Measurements from ENCODE around the gene B3GAT1. TPM values are rescaled to one million over a fixed set of nuclear protein-coding genes. Genes with fewer than 3 reads are reported as not detected.

B3GAT1 gene
- polyA plus RNA-seq, 3 donors, result not detected

DNA sequence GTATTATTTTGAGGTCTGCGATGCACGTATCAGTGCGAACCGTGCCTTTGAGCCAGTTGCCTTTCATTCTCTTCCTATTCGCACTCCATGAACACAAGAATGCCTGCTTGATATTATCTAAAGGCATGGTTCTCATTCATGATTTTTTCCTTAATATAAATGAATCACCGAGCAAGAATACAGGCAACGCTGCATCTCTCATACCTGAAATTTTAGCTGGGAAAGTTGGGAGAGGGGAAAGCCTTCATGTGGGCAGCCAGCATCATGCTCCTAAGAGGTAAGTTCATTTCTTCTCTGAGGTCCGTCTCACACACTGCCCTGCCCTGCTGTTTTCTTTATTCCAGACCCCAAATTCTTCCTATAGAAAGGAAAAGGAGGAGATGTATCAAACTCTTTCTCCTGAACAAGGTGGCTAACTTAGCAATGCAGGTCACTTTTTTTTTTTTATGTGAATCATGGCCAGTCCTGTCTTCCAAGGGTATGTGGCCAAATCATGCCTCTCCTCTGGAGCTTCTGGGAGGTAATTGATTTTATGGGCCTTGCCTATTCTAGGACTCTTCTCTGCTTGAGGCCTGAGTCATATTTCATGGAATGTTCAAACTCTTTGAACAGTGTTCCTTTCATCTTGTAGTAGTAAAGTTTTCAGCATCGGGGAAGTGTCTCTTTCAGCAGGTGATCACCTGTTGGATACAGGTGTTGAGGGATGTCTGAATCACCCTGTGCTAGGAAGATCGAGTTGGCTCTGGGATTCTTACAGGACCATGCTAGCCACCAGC is 77.1 kb downstream of the B3GAT1 start:
- Mint-ChIP-seq H3K27ac (no peak overlapping the region), H3K9me3 (peaks cover 0 to 8% (median 3%) of the 10 kb centered on the region in 7 donors), H3K4me3 (no peak overlapping the region), H3K4me1 (peaks cover 12% of the 10 kb centered on the region), H3K36me3 (peaks cover 0 to 3% of the 10 kb centered on the region in 2 donors), H3K27me3 (ENCODE audit: low read depth in 3 of 3) (peaks cover 41 to 47% (median 43%) of the 10 kb centered on the region in 3 donors)
- no peaks in the 10 kb centered on the region for H3K36me3 ChIP-seq (replicated peaks in 1 of 2; ENCODE audit: control insufficient read depth in 1 of 2, insufficient read depth in 2 of 2, low read length in 2 of 2)
- WGBS (ENCODE audit: insufficient coverage), result 95% methylated on average over 6 of the region's 10 CpGs
- H3K4me1 ChIP-seq (ENCODE audit: control insufficient read depth in 1 of 2, insufficient read depth in 2 of 2, low read length in 2 of 2), result peaks cover 6 to 10% of the 10 kb centered on the region in 2 donors
- TF ChIP-seq, protein P1, sequence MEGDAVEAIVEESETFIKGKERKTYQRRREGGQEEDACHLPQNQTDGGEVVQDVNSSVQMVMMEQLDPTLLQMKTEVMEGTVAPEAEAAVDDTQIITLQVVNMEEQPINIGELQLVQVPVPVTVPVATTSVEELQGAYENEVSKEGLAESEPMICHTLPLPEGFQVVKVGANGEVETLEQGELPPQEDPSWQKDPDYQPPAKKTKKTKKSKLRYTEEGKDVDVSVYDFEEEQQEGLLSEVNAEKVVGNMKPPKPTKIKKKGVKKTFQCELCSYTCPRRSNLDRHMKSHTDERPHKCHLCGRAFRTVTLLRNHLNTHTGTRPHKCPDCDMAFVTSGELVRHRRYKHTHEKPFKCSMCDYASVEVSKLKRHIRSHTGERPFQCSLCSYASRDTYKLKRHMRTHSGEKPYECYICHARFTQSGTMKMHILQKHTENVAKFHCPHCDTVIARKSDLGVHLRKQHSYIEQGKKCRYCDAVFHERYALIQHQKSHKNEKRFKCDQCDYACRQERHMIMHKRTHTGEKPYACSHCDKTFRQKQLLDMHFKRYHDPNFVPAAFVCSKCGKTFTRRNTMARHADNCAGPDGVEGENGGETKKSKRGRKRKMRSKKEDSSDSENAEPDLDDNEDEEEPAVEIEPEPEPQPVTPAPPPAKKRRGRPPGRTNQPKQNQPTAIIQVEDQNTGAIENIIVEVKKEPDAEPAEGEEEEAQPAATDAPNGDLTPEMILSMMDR (IDR thresholded peaks at IDR 0.05), result no peak
- no peak overlapping the region for H3K4me3 ChIP-seq (replicated peaks in 1 of 3; ENCODE audit: low read depth in 2 of 3, low read length in 3 of 3)
- H3K4me2 ChIP-seq (replicated peaks; ENCODE audit: extremely low read depth, low read length, poor library complexity, severe bottlenecking), result no peak overlapping the region
- no peak overlapping the region for H3K27ac ChIP-seq (ENCODE audit: low read depth in 1 of 2, low read length in 2 of 2)
- DNase-seq, result no peak
- peaks cover 28 to 50% of the 10 kb centered on the region in 2 donors for H3K27me3 ChIP-seq (ENCODE audit: control insufficient read depth in 2 of 2, insufficient read depth in 2 of 2, low read length in 2 of 2)
- H3K9me3 ChIP-seq (replicated peaks in 1 of 2; ENCODE audit: control insufficient read depth in 1 of 2, insufficient read depth in 1 of 2, low read length in 2 of 2), result peaks cover 0 to 10% of the 10 kb centered on the region in 2 donors
- H3K79me2 ChIP-seq (ENCODE audit: insufficient read depth, low read length), result no peaks in the 10 kb centered on the region
- H2AFZ ChIP-seq (ENCODE audit: insufficient read depth, low read depth, low read length, poor library complexity, severe bottlenecking), result no peak overlapping the region
- no peaks in the 10 kb centered on the region for H4K20me1 ChIP-seq (ENCODE audit: insufficient read depth, low read length)
- no peak overlapping the region for H3K9ac ChIP-seq (ENCODE audit: insufficient read depth, low read length, poor library complexity, severe bottlenecking)
- intact Hi-C loops (cut with micrococcal nuclease), result no loop called here

DNA sequence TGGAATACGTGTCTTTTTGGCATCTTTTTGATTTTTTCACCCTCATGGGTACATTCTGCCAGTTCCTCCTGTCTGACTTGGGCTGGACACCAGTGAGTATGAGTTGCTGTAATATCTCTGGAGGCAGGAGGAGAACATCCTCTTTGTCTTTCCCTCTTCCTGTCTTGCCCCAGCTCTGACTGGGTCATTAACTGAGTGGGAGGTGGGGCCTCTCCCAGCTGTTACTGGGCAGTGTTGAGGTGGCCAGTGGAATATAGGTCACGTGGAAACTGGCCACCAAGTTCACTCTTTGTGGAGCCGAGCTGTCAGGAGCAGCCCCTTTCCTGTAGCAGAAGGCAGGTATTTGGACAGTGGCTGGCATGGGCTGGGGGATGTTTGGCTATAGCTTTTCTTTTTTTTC is 78.1 kb downstream of the B3GAT1 start:
- H3K4me3 ChIP-seq (replicated peaks in 1 of 3; ENCODE audit: low read depth in 2 of 3, low read length in 3 of 3), result no peak overlapping the region
- H3K27me3 ChIP-seq (ENCODE audit: control insufficient read depth in 2 of 2, insufficient read depth in 2 of 2, low read length in 2 of 2), result peaks cover 28 to 52% of the 10 kb centered on the region in 2 donors
- H4K20me1 ChIP-seq (ENCODE audit: insufficient read depth, low read length), result no peaks in the 10 kb centered on the region
- no peak overlapping the region for H3K4me2 ChIP-seq (replicated peaks; ENCODE audit: extremely low read depth, low read length, poor library complexity, severe bottlenecking)
- no peaks in the 10 kb centered on the region for H3K36me3 ChIP-seq (replicated peaks in 1 of 2; ENCODE audit: control insufficient read depth in 1 of 2, insufficient read depth in 2 of 2, low read length in 2 of 2)
- H3K27ac ChIP-seq (ENCODE audit: low read depth in 1 of 2, low read length in 2 of 2), result no peak overlapping the region
- TF ChIP-seq, protein P1 (IDR thresholded peaks at IDR 0.05), result no peak
- H3K9ac ChIP-seq (ENCODE audit: insufficient read depth, low read length, poor library complexity, severe bottlenecking), result no peak overlapping the region
- WGBS (ENCODE audit: insufficient coverage), result 100% methylated on average over 1 of the region's 3 CpGs
- intact Hi-C loops (cut with micrococcal nuclease), result no loop called here
- no peak overlapping the region for H3K27ac Mint-ChIP-seq
- H3K79me2 ChIP-seq (ENCODE audit: insufficient read depth, low read length), result no peaks in the 10 kb centered on the region
- H3K4me3 Mint-ChIP-seq, result peak overlapping the region in 1 of 2 donors; percentile 43
- H3K4me1 Mint-ChIP-seq, result peaks cover 12% of the 10 kb centered on the region
- H3K9me3 Mint-ChIP-seq, result peaks cover 0 to 8% (median 4%) of the 10 kb centered on the region in 7 donors
- H3K9me3 ChIP-seq (replicated peaks in 1 of 2; ENCODE audit: control insufficient read depth in 1 of 2, insufficient read depth in 1 of 2, low read length in 2 of 2), result peaks cover 0 to 10% of the 10 kb centered on the region in 2 donors
- no peak overlapping the region for H2AFZ ChIP-seq (ENCODE audit: insufficient read depth, low read depth, low read length, poor library complexity, severe bottlenecking)
- peaks cover 44 to 57% (median 48%) of the 10 kb centered on the region in 3 donors for H3K27me3 Mint-ChIP-seq (ENCODE audit: low read depth in 3 of 3)
- peaks cover 6 to 10% of the 10 kb centered on the region in 2 donors for H3K4me1 ChIP-seq (ENCODE audit: control insufficient read depth in 1 of 2, insufficient read depth in 2 of 2, low read length in 2 of 2)
- H3K36me3 Mint-ChIP-seq, result peaks cover 0 to 3% of the 10 kb centered on the region in 2 donors
- no peak for DNase-seq

Measured in CD14-positive monocyte (primary cell).